B cell (primary cell): ENCODE measurements around the gene EFHB. TPM values are rescaled to one million over a fixed set of nuclear protein-coding genes. Genes with fewer than 3 reads are reported as not detected.

Experiments used
- ATAC-seq: fragments of 200-7000 bp; cut with Tn5 transposase; one replicate; pipeline ENCODE4 v1.10.0; 2021; ENCODE audit warnings: low read depth, mild to moderate bottlenecking, moderate number of reproducible peaks, moderate library complexity
- CTCF ChIA-PET: fragments of 350-600 bp; sonication (Branson Sonifier 250); formaldehyde crosslinking; loops from one replicate; lab custom pipeline; 2021; ENCODE audit warnings: antibody characterized with exemption, inconsistent platforms; lab: Charles Lee
- POLR2A ChIA-PET: fragments of 350-600 bp; sonication (Branson Sonifier 250); formaldehyde crosslinking; loops from one replicate; lab custom pipeline; 2021; ENCODE audit warnings: antibody characterized with exemption; lab: Charles Lee
- DNase-seq: peaks from one replicate; pipeline ENCODE4 v3.0.0; 2013
- H2AFZ ChIP-seq: 2 replicates; pipeline ENCODE4 v1.6.1; 2012; ENCODE audit warnings: mild to moderate bottlenecking, low read depth, low read length; ENCODE audit not compliant: insufficient read depth, poor library complexity, severe bottlenecking
- H3K27ac ChIP-seq, 2 donors: 1 replicate in 1 of 2; 2 replicates in 1 of 2; pipeline ENCODE4 v1.5.1; 2012 to 2013; ENCODE audit warnings: low read length in 2 of 2, mild to moderate bottlenecking in 2 of 2, moderate library complexity in 1 of 2
- H3K27me3 ChIP-seq, 4 experiments: fragments of 200-600 bp in 1 of 4; sonication (generic) in 1 of 4; replicated peaks in 1 of 4; 1 replicate in 2 of 4; 2 replicates in 2 of 4; pipeline versions ENCODE4 v1.6.1 to v1.7.0; 2013 to 2016; ENCODE audit warnings: low read length in 3 of 4, mild to moderate bottlenecking in 2 of 4, mixed read lengths in 1 of 4, moderate library complexity in 1 of 4; ENCODE audit not compliant: insufficient read depth in 4 of 4, control insufficient read depth in 3 of 4; ENCODE audit errors: control extremely low read depth in 1 of 4
- H3K36me3 ChIP-seq, 2 experiments: replicated peaks in 1 of 2; 1 replicate in 1 of 2; 2 replicates in 1 of 2; pipeline versions ENCODE4 v1.6.1 to v1.7.1; 2013; ENCODE audit warnings: low read length in 1 of 2; ENCODE audit not compliant: insufficient read depth in 2 of 2, control insufficient read depth in 1 of 2; ENCODE audit errors: control extremely low read depth in 1 of 2, extremely low read depth in 1 of 2
- H3K4me1 ChIP-seq, 2 donors: fragments of 200-600 bp in 1 of 2; sonication (generic) in 1 of 2; 1 replicate in 1 of 2; 2 replicates in 1 of 2; pipeline versions ENCODE4 v1.5.1 to v1.6.1; 2013 to 2017; ENCODE audit warnings: low read length in 2 of 2; ENCODE audit not compliant: control insufficient read depth in 2 of 2, insufficient read depth in 2 of 2
- H3K4me2 ChIP-seq: replicated peaks from 2 replicates; pipeline ENCODE3; 2012; ENCODE audit warnings: mild to moderate bottlenecking, low read depth, low read length; ENCODE audit not compliant: poor library complexity, severe bottlenecking
- H3K4me3 ChIP-seq, 5 experiments: fragments of 200-600 bp in 1 of 5; sonication (generic) in 1 of 5; 1 replicate in 3 of 5; 2 replicates in 2 of 5; pipeline versions ENCODE4 v1.5.1 to v1.7.0; 2011 to 2016; ENCODE audit warnings: low read length in 4 of 5, mild to moderate bottlenecking in 4 of 5, low read depth in 2 of 5, control low read depth in 1 of 5, moderate library complexity in 1 of 5; ENCODE audit not compliant: insufficient read depth in 1 of 5; ENCODE audit errors: control extremely low read depth in 1 of 5, extremely low read depth in 1 of 5
- H3K79me2 ChIP-seq: fragments of 200-600 bp; sonication (generic); one replicate; pipeline ENCODE4 v1.6.0; 2016; ENCODE audit warnings: low read length; ENCODE audit not compliant: control insufficient read depth, insufficient read depth
- H3K9ac ChIP-seq: fragments of 200-600 bp; sonication (generic); 2 replicates; pipeline ENCODE4 v1.6.1; 2017; ENCODE audit warnings: mild to moderate bottlenecking, low read length, moderate library complexity
- H3K9me3 ChIP-seq, 3 donors: one replicate each; pipeline versions ENCODE4 v1.6.1 to v1.7.1; 2013; ENCODE audit warnings: low read length in 2 of 3; ENCODE audit not compliant: control insufficient read depth in 2 of 3, insufficient read depth in 1 of 3; ENCODE audit errors: control extremely low read depth in 1 of 3
- H4K20me1 ChIP-seq: 2 replicates; pipeline ENCODE4 v1.6.0; 2012; ENCODE audit warnings: mild to moderate bottlenecking, low read length; ENCODE audit not compliant: insufficient read depth, control insufficient read depth, poor library complexity, severe bottlenecking
- H3K27ac Mint-ChIP-seq: one replicate; pipeline ENCODE4 v1.8.0; 2021; ENCODE audit warnings: mixed read lengths
- H3K27me3 Mint-ChIP-seq: one replicate; pipeline ENCODE4 v1.8.0; 2021; ENCODE audit warnings: mixed read lengths
- H3K4me1 Mint-ChIP-seq: one replicate; pipeline ENCODE4 v1.8.0; 2021; ENCODE audit warnings: mixed read lengths
- H3K4me3 Mint-ChIP-seq: one replicate; pipeline ENCODE4 v1.8.0; 2021; ENCODE audit warnings: mixed read lengths
- H3K9me3 Mint-ChIP-seq: one replicate; pipeline ENCODE4 v1.8.0; 2022; ENCODE audit warnings: mixed read lengths; ENCODE audit not compliant: insufficient read depth
- CTCF ChIP-seq: fragments of 200-600 bp; IDR thresholded peaks from one replicate; pipeline ENCODE4 v1.8.0; 2022; ENCODE audit warnings: antibody characterized with exemption, mild to moderate bottlenecking
- EZH2 ChIP-seq: IDR thresholded peaks from 2 replicates; pipeline ENCODE4 v1.6.1; 2012; ENCODE audit warnings: borderline replicate concordance, low read depth, mild to moderate bottlenecking, moderate library complexity, low read length; ENCODE audit not compliant: insufficient read depth, poor library complexity, severe bottlenecking
- WGBS: methylation state at CpG from one replicate; pipeline ENCODE4 v1.1.5; 2013; ENCODE audit warnings: missing lambda C conversion rate; ENCODE audit not compliant: insufficient coverage; 5-methylcytosine and 5-hydroxymethylcytosine counted together
- intact Hi-C: fragments of 100-400 bp; cut with micrococcal nuclease; formaldehyde crosslinking; loops from one replicate; pipeline ENCODE4 v1.10.0; 2022
- polyA plus RNA-seq: library from polyadenylated mRNA; depleted of rRNA; stranded (reverse); fragments of >200 nt; gene quantifications from 2 replicates; pipeline ENCODE4 v1.2.3, GENCODE V29; 2012
- total RNA-seq, 2 donors: library from RNA; stranded (reverse); fragments of 120-200 nt in 1 of 2; gene quantifications; 1 replicate in 1 of 2; 2 replicates in 1 of 2; pipeline versions ENCODE4 v1.2.3 to v1.2.4, GENCODE V29; 2013 to 2022

The EFHB gene
- total and polyA plus RNA-seq, 2 donors (not counting 1 experiment from before 2014, with no cell fraction given), result 0.74 to 1.3 TPM

DNA sequence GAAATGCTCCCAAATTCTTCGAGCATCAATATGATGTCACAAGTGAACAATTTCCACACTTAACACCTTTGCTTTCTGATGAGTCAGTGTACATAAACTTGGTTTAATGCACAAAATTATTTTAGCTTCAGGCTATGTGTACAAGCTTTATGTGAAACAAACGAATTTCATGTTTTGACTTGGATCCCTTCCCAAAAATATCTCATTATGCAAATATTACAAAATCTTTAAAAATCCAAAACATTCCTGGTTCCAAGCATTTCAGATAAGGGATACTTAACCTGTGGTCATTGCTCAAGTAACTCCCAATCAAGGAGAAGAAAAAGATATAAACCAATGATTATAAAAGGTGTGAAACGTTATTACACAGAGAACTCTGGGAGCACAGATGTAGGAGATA is 38.0 kb upstream of the EFHB start:
- Histone ChIP-seq H4K20me1 (peaks cover 30% of the 10 kb centered on the region), H3K9me3 (no peaks in the 10 kb centered on the region), H3K27ac (no peak overlapping the region), H3K79me2 (peaks cover 46% of the 10 kb centered on the region), H3K4me2 (no peak overlapping the region), H3K4me1 (no peaks in the 10 kb centered on the region), H3K36me3 (peaks cover 4 to 32% of the 10 kb centered on the region in 2 experiments), H3K27me3 (no peaks in the 10 kb centered on the region), H3K9ac (no peak overlapping the region), H2AFZ (no peak overlapping the region), H3K4me3 (no peak overlapping the region)
- ATAC-seq (no peak), DNase-seq (no peak)
- H3K9me3 Mint-ChIP-seq, result no peaks in the 10 kb centered on the region
- ChIA-PET POLR2A (no interaction called here), CTCF (no interaction called here)
- H3K27me3 Mint-ChIP-seq, result no peaks in the 10 kb centered on the region
- H3K4me1 Mint-ChIP-seq, result peaks cover 12% of the 10 kb centered on the region
- no peak overlapping the region for H3K27ac Mint-ChIP-seq
- intact Hi-C loops, result no loop called here
- H3K4me3 Mint-ChIP-seq, result no peak overlapping the region
- TF ChIP-seq CTCF (no peak), EZH2 (no peak)
- 40% methylated on average over 1 of the region's 3 CpGs for WGBS

GRCh38 chr3:19970327-19970726 is 36.3 kb upstream of the EFHB start:
- ATAC-seq, result no peak
- intact Hi-C loops, result no loop called here
- no peak overlapping the region for H3K4me3 ChIP-seq
- H3K36me3 ChIP-seq, result peaks cover 2 to 16% of the 10 kb centered on the region in 2 experiments
- H3K27ac ChIP-seq, result no peak overlapping the region
- H3K4me2 ChIP-seq, result no peak overlapping the region
- no peaks in the 10 kb centered on the region for H3K27me3 ChIP-seq
- H2AFZ ChIP-seq, result no peak overlapping the region
- whole genome bisulfite sequencing, result 95% methylated on average over 8 of the region's 8 CpGs
- peaks cover 0 to 4% (median 0%) of the 10 kb centered on the region in 3 donors for H3K9me3 ChIP-seq
- no peaks in the 10 kb centered on the region for H3K27me3 Mint-ChIP-seq
- no peak for DNase-seq
- H4K20me1 ChIP-seq, result peaks cover 47% of the 10 kb centered on the region
- ChIA-PET POLR2A (no interaction called here), CTCF (no interaction called here)
- peaks cover 63% of the 10 kb centered on the region for H3K79me2 ChIP-seq
- H3K9ac ChIP-seq, result no peak overlapping the region
- no peak for TF ChIP-seq CTCF
- no peak for TF ChIP-seq EZH2
- H3K9me3 Mint-ChIP-seq, result no peaks in the 10 kb centered on the region
- no peak overlapping the region for H3K27ac Mint-ChIP-seq
- no peak overlapping the region for H3K4me3 Mint-ChIP-seq
- H3K4me1 ChIP-seq, result no peaks in the 10 kb centered on the region
- peaks cover 19% of the 10 kb centered on the region for H3K4me1 Mint-ChIP-seq
